Loucy (cell line): ENCODE data around the gene MAPK8.

Experiments used
- H2AFZ ChIP-seq: fragments of 200-600 bp; sonication (generic); 2 replicates; pipeline ENCODE4 v1.6.0; 2016; ENCODE audit warnings: antibody characterized with exemption, mild to moderate bottlenecking, low read length, moderate library complexity
- H3F3A ChIP-seq: fragments of 200-600 bp; 2 replicates; pipeline ENCODE4 v1.6.0; 2016; ENCODE audit warnings: antibody characterized with exemption, low read depth, mild to moderate bottlenecking
- H3K27me3 ChIP-seq: fragments of 200-600 bp; sonication (generic); 2 replicates; pipeline ENCODE4 v1.6.1; 2014; ENCODE audit warnings: low read length, mild to moderate bottlenecking; ENCODE audit not compliant: insufficient read depth, poor library complexity, severe bottlenecking
- H3K36me3 ChIP-seq: fragments of 200-600 bp; sonication (generic); 2 replicates; pipeline ENCODE4 v1.6.1; 2016; ENCODE audit warnings: low read length; ENCODE audit not compliant: insufficient read depth
- H3K4me1 ChIP-seq: fragments of 200-600 bp; sonication (generic); 2 replicates; pipeline ENCODE4 v1.5.1; 2014; ENCODE audit warnings: low read length, mild to moderate bottlenecking; ENCODE audit not compliant: insufficient read depth, poor library complexity, severe bottlenecking
- H3K4me2 ChIP-seq: fragments of 200-600 bp; sonication (generic); 2 replicates; pipeline ENCODE4 v1.6.0; 2014; ENCODE audit warnings: antibody characterized with exemption, low read length, low read depth, mild to moderate bottlenecking; ENCODE audit not compliant: poor library complexity, severe bottlenecking
- H3K4me3 ChIP-seq: fragments of 200-600 bp; sonication (generic); 2 replicates; pipeline ENCODE4 v1.5.1; 2014; ENCODE audit warnings: low read length, mild to moderate bottlenecking, mixed read lengths; ENCODE audit not compliant: poor library complexity, severe bottlenecking
- H3K79me2 ChIP-seq: fragments of 200-600 bp; sonication (generic); 2 replicates; pipeline ENCODE4 v1.6.1; 2014; ENCODE audit warnings: low read length; ENCODE audit not compliant: insufficient read depth
- H3K9ac ChIP-seq: fragments of 200-600 bp; sonication (generic); 2 replicates; pipeline ENCODE4 v1.6.0; 2014; ENCODE audit warnings: mild to moderate bottlenecking, low read depth, low read length, moderate library complexity; ENCODE audit not compliant: poor library complexity, severe bottlenecking
- H3K9me2 ChIP-seq: fragments of 200-600 bp; sonication (generic); replicated peaks from 2 replicates; pipeline ENCODE4 v1.6.1; 2016; ENCODE audit warnings: low read depth, low read length, mixed read lengths
- H3K9me3 ChIP-seq: fragments of 200-600 bp; sonication (generic); 2 replicates; pipeline ENCODE4 v1.6.1; 2014; ENCODE audit warnings: mild to moderate bottlenecking, antibody characterized with exemption, low read length, low read depth; ENCODE audit not compliant: insufficient read depth
- H4K20me1 ChIP-seq: fragments of 200-600 bp; sonication (generic); 2 replicates; pipeline ENCODE4 v1.6.0; 2014; ENCODE audit warnings: antibody characterized with exemption, low read length, mild to moderate bottlenecking; ENCODE audit not compliant: insufficient read depth, poor library complexity, severe bottlenecking
- EZH2phosphoT487 ChIP-seq: fragments of 200-600 bp; IDR thresholded peaks from 2 replicates; pipeline ENCODE4 v1.6.1; 2018; ENCODE audit warnings: antibody characterized with exemption, mild to moderate bottlenecking, moderate library complexity, borderline replicate concordance
- TF ChIP-seq, protein P1 (sequence below): fragments of 200-600 bp; sonication (generic); conservative IDR thresholded peaks from 2 replicates; pipeline ENCODE4 v1.5.1; 2014; ENCODE audit warnings: mild to moderate bottlenecking, antibody characterized with exemption, low read length

Gene MAPK8

DNA sequence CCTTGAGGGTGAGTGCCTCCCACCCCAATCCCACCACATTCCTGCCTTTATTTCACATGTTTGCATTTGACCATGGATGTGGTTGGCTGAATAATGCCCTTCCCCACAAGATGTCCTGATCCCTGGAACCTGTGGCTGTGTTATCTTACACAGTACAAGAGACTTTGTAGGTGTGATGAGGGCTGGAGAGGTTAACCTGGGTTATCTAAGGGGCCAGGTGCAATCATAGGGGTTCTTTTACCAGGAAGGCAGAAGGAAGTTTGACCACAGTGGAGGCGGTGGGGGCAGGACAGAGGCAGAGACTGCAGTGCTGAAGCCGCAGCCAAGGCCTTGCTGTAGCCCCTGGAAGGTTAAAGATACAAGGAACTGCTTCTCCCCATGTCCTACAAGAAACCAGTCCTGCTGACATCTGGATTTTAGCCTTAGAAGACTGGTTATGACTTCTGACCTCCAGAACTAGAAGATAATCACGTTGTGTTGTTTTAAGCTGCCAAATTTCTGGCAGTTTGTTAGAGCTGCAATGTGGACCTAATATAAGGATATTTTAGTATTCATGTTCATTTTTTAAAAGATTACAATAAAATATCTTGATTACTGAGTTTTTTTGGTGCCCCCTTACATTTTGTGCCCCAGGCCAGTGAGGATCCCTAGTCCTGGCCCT lies 161.8 kb downstream of the MAPK8 start:
- Histone ChIP-seq H4K20me1 (no peaks in the 10 kb centered on the region), H2AFZ (no peak overlapping the region), H3K9me3 (no peaks in the 10 kb centered on the region), H3K4me1 (peaks cover 54% of the 10 kb centered on the region), H3K9ac (peak overlapping the region; percentile 97), H3F3A (peaks cover 3% of the 10 kb centered on the region; the same call in 1 of the 2 replicates), H3K4me2 (peak overlapping the region; percentile 95), H3K36me3 (no peaks in the 10 kb centered on the region), H3K9me2 (no peaks in the 10 kb centered on the region), H3K27me3 (no peaks in the 10 kb centered on the region), H3K4me3 (peak overlapping the region; percentile 73), H3K79me2 (peaks cover 14% of the 10 kb centered on the region; the same call in 1 of the 2 replicates)
- TF ChIP-seq, protein P1, sequence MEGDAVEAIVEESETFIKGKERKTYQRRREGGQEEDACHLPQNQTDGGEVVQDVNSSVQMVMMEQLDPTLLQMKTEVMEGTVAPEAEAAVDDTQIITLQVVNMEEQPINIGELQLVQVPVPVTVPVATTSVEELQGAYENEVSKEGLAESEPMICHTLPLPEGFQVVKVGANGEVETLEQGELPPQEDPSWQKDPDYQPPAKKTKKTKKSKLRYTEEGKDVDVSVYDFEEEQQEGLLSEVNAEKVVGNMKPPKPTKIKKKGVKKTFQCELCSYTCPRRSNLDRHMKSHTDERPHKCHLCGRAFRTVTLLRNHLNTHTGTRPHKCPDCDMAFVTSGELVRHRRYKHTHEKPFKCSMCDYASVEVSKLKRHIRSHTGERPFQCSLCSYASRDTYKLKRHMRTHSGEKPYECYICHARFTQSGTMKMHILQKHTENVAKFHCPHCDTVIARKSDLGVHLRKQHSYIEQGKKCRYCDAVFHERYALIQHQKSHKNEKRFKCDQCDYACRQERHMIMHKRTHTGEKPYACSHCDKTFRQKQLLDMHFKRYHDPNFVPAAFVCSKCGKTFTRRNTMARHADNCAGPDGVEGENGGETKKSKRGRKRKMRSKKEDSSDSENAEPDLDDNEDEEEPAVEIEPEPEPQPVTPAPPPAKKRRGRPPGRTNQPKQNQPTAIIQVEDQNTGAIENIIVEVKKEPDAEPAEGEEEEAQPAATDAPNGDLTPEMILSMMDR, result no peak
- TF ChIP-seq EZH2phosphoT487, result no peak

DNA sequence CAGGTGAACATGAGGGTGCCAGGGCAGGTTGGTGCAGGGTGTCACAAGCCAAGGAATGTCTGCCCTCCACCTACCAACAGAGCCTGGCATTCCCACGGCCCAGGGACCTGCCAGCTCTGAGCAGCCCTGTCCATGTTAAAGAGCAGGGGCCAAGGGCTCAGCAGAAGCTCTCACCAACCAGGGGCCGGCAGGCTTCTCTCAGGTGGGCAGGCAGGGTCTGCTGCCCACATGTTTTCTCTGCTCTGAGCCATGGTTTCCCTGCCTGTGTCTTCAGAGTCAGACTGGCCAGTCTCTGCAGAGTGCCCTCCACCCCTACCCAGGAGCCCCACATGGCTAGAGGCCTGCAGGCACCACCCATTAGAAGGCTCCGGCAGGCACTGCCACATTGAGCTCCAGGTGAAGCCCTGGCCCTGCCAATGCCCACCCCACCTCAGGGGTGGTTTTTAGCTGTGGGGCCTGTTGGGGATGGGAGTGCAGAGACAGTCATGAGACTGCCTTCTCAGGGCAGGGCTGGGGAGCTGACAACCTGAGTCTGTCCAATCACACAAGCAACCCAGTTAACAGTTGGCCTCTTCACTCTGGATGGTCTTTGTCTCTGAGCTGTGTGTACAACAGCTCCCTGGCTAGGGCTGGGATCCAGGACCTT lies 162.5 kb downstream of the MAPK8 start:
- H3K79me2 ChIP-seq, result peaks cover 14% of the 10 kb centered on the region; the same call in 1 of the 2 replicates
- H3F3A ChIP-seq, result peaks cover 3% of the 10 kb centered on the region; the same call in 1 of the 2 replicates
- no peaks in the 10 kb centered on the region for H4K20me1 ChIP-seq
- no peaks in the 10 kb centered on the region for H3K36me3 ChIP-seq
- H3K9me3 ChIP-seq, result no peaks in the 10 kb centered on the region
- peak overlapping the region; percentile 73 for H3K4me3 ChIP-seq
- peaks cover 47% of the 10 kb centered on the region for H3K4me1 ChIP-seq
- H3K27me3 ChIP-seq, result no peaks in the 10 kb centered on the region
- H2AFZ ChIP-seq, result no peak overlapping the region
- H3K9ac ChIP-seq, result peak overlapping the region; percentile 97
- H3K4me2 ChIP-seq, result peak overlapping the region; percentile 95
- TF ChIP-seq, protein P1, result no peak
- TF ChIP-seq EZH2phosphoT487, result no peak
- H3K9me2 ChIP-seq, result no peaks in the 10 kb centered on the region

DNA sequence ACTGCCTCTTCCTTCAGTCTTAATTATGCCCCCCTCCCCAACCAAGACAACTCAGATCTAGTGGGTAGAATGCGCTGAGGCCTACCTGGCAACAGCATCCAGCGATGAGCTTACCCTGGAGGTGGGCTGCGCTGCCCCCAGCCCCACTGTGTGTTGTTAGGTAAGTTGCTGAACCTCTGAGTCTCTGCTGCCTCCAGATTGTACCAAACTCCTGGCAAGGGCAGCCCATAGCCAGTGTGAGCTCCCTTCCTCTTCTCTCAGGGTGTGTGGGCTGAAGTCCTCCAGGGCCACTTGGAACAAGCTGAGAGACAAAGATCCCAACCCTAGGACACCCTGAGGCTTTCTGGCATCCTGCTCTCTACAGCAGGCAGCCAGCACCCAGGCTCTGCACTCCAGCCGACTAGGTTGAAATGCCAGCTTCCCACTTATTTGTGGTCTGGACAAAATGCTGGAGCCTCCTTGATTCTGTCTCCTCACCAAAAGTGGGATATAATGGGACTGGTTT lies 163.1 kb downstream of the MAPK8 start:
- peak overlapping the region; percentile 97 for H3K9ac ChIP-seq
- peak overlapping the region; percentile 73 for H3K4me3 ChIP-seq
- H3K4me1 ChIP-seq, result peaks cover 46% of the 10 kb centered on the region
- H2AFZ ChIP-seq, result no peak overlapping the region
- H4K20me1 ChIP-seq, result no peaks in the 10 kb centered on the region
- peaks cover 14% of the 10 kb centered on the region; the same call in 1 of the 2 replicates for H3K79me2 ChIP-seq
- H3K9me3 ChIP-seq, result no peaks in the 10 kb centered on the region
- TF ChIP-seq EZH2phosphoT487, result no peak
- TF ChIP-seq, protein P1, result no peak
- H3K36me3 ChIP-seq, result no peaks in the 10 kb centered on the region
- no peaks in the 10 kb centered on the region for H3K9me2 ChIP-seq
- no peaks in the 10 kb centered on the region for H3K27me3 ChIP-seq
- H3F3A ChIP-seq, result peaks cover 3% of the 10 kb centered on the region; the same call in 1 of the 2 replicates
- H3K4me2 ChIP-seq, result peak overlapping the region; percentile 95
